ENCODE data around the gene MCUB.

The MCUB gene

DNA sequence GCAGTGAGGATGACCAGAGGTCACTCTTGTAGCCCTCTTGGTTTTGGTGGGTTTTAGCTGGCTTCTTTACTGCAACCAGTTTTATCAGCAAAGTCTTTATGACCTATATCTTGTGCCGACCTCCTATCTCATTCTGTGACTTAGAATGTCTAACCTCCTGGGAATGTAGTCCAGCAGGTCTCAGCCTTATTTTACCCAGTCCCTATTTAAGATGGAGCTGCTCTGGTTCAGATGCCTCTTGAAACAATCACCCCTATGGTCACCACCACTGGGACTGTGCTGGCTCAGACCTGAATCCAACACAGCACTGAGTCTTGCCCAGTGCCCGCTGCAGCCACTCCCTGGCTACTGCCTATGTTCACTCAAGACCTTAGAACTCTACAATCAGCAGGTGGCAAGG, 49.4 kb downstream of the MCUB start:
- no peak for DNase-seq (ENCODE audit: low read depth)
- TF ChIP-seq, protein P1, sequence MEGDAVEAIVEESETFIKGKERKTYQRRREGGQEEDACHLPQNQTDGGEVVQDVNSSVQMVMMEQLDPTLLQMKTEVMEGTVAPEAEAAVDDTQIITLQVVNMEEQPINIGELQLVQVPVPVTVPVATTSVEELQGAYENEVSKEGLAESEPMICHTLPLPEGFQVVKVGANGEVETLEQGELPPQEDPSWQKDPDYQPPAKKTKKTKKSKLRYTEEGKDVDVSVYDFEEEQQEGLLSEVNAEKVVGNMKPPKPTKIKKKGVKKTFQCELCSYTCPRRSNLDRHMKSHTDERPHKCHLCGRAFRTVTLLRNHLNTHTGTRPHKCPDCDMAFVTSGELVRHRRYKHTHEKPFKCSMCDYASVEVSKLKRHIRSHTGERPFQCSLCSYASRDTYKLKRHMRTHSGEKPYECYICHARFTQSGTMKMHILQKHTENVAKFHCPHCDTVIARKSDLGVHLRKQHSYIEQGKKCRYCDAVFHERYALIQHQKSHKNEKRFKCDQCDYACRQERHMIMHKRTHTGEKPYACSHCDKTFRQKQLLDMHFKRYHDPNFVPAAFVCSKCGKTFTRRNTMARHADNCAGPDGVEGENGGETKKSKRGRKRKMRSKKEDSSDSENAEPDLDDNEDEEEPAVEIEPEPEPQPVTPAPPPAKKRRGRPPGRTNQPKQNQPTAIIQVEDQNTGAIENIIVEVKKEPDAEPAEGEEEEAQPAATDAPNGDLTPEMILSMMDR (conservative IDR thresholded peaks at IDR 0.05; ENCODE audit: control insufficient read depth, insufficient read depth, low read depth, low read length): no peak
- H3K4me3 ChIP-seq (ENCODE audit: control insufficient read depth, low read depth, low read length): no peak overlapping the region

DNA sequence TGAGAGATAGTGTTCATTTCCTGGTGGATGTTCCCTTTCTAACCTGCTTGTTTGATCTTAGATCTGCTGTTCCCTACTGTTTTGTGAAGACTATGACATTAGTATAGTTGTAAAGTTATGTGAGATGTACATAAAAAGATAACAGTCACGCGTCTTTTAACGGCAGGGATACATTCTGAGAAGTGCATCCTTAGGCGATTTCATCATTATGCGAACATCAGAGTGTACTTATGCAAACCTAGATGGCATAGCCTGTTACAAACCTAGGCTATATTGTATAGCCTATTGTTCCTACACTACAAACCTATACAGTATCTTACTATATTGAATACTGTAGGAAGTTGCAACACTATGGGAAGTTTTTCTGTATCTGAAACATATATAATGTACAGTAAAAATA, 50.4 kb downstream of the MCUB start:
- TF ChIP-seq, protein P1 (conservative IDR thresholded peaks at IDR 0.05; ENCODE audit: control insufficient read depth, insufficient read depth, low read depth, low read length): no peak
- DNase-seq (ENCODE audit: low read depth): no peak
- H3K4me3 ChIP-seq (ENCODE audit: control insufficient read depth, low read depth, low read length): no peak overlapping the region

DNA sequence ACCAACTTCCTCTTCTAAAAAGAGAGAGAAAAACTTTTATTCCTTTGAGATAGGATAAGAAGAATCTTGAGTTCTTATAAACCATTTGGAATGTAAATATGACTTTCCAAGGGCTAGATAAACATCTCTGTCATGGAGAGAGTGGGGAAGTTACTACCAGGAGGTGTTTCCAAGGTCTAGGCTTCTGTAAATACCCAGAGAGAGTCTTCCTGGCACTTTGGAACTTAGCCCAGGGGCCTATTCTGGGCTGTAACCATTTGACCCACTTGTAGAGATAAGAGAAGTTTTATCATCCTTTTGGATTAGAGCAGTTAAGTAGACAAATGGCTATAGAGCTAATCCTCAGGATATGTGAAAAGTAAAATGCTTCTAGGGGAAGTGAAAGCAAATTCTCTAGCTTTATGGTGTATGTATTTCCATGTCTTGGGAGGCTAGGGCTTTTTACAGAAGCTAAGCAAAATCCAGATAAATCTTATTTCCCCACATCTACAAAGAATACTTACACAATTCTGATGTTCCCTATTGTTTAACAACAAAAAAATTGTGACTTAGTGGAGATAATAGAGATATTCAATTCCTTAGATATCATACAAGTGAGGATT, 51.1 kb downstream of the MCUB start:
- no peak for DNase-seq (ENCODE audit: low read depth)
- TF ChIP-seq, protein P1 (conservative IDR thresholded peaks at IDR 0.05; ENCODE audit: control insufficient read depth, insufficient read depth, low read depth, low read length): no peak
- no peak overlapping the region for H3K4me3 ChIP-seq (ENCODE audit: control insufficient read depth, low read depth, low read length)

DNA sequence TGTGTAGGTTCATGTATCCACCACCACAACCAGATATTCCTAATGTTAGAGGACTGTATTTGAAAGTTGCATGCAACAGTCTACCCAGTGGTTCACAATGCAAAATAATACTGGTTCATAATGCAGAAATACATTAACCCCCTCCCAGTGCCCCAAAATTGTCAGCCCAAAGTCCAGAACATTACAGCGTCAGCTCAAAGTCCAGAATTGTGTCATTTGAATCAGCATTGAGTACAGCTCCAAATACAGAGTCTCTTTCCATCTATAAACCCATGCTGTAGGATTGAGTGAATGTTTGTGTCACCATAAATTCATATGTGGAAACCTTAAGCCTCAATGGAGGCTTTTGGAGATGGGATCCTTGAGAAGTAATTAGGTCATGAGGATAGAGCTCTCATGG, 54.0 kb downstream of the MCUB start:
- no peak overlapping the region for H3K4me3 ChIP-seq (ENCODE audit: control insufficient read depth, low read depth, low read length)
- TF ChIP-seq, protein P1 (conservative IDR thresholded peaks at IDR 0.05; ENCODE audit: control insufficient read depth, insufficient read depth, low read depth, low read length): no peak
- no peak for DNase-seq (ENCODE audit: low read depth)

DNA sequence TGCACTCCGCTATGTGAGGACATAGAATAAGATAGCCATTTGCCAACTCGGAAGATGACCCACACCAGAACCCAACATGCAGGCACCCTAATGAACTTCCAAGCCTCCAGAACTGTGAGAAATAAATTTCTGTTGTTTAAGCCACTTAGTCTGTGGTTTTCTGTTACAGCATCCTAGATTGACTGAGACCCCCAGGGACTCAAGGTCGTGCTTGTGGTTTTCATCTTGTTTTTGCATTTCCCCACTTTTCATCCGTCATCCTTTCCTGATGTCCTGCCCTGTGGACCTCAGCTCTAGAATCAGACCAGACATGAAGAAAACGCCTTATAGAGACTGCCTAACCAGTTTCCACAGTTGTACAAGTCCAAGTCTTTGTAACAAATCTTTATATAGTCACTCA, 54.4 kb downstream of the MCUB start:
- peak; percentile 26 for DNase-seq (ENCODE audit: low read depth)
- H3K4me3 ChIP-seq (ENCODE audit: control insufficient read depth, low read depth, low read length): no peak overlapping the region
- TF ChIP-seq, protein P1 (conservative IDR thresholded peaks at IDR 0.05; ENCODE audit: control insufficient read depth, insufficient read depth, low read depth, low read length): no peak

DNA sequence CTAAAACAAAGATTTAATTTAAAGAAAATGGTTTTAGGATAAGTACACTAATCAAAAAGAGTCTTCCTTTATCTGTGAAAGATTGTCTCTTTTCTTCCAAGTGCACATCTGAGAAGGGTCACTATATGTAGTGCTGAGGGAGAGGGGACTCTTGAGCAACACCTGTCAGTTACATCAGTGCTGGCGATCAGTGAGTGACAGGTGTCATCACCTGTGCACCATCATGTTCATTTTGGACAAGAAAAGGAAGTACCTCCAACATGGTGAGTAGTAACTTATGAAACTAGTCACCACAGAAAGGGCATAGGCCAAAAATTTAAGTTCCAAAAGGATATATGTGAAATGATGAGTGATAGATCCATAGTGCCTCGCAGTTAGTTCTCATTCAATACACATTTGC, 55.7 kb downstream of the MCUB start:
- no peak overlapping the region for H3K4me3 ChIP-seq (ENCODE audit: control insufficient read depth, low read depth, low read length)
- TF ChIP-seq, protein P1 (conservative IDR thresholded peaks at IDR 0.05; ENCODE audit: control insufficient read depth, insufficient read depth, low read depth, low read length): no peak
- DNase-seq (ENCODE audit: low read depth): no peak

DNA sequence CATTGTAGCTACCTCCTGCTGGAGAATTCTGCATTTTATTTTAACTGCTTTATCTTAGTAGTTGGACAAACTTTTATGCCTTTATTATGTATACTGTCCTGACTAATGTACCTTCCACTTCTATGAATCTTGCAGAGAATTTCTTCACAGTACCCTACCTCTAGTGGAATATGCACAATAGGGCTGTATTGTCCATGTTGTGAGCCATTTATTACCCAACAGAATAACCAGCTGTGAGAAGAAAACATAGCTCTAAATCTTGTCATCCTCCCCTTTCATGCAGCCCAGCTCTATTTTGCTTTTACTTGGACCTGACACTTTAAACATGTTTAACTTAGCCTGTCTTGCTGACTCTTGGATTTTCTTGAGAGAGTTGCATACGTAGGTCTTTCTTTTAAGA, 56.2 kb downstream of the MCUB start:
- TF ChIP-seq, protein P1 (conservative IDR thresholded peaks at IDR 0.05; ENCODE audit: control insufficient read depth, insufficient read depth, low read depth, low read length): no peak
- H3K4me3 ChIP-seq (ENCODE audit: control insufficient read depth, low read depth, low read length): no peak overlapping the region
- no peak for DNase-seq (ENCODE audit: low read depth)

Measured in fibroblast of mammary gland (primary cell).